Measurements from ENCODE around the gene BICD1.

Gene BICD1

DNA sequence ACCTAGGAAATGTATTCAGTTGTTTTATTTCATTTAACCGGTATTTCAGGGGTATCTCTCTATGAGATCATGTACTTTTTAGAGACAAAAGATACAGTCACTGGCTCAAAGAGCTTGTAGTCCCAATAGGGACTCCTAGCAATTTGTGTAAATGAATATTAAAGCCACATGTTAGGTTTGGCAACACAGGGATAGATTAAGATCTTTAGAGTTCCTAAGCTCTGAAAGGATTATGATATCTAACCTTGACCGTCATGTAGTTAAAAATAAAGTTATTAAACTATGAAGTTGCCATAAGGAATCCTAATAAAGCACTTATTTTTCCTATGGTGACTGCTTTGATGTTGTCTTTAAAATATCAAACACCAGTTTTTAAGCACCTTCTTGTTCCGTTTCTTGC, 192.3 kb downstream of the BICD1 start:
- Mint-ChIP-seq H3K27ac (no peak overlapping the region), H3K4me1 (ENCODE audit: low read depth) (no peaks in the 10 kb centered on the region), H3K9me3 (no peaks in the 10 kb centered on the region), H3K4me3 (no peak overlapping the region), H3K36me3 (ENCODE audit: low read depth) (no peaks in the 10 kb centered on the region), H3K27me3 (ENCODE audit: low read depth) (no peaks in the 10 kb centered on the region)

DNA sequence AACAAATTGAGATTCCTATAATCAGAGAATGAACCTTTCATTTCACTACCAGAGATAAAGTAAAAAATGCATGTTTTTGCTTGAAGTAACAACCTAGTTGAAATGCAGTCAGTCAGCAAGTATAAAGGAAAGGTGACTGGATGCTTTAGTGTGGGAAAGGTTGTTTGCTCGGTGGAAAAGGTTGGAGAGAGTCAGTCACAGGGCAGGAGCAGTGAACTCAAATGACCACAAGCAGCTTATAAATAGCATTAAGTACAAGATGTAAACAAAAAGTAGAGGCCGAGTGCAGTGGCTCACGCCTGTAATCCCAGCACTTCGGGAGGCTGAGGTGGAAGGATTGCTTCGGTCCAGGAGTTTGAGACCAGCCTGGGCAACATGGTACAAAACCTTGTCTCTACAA, 194.6 kb downstream of the BICD1 start:
- H3K27me3 Mint-ChIP-seq (ENCODE audit: low read depth): no peaks in the 10 kb centered on the region
- no peaks in the 10 kb centered on the region for H3K9me3 Mint-ChIP-seq
- no peak overlapping the region for H3K27ac Mint-ChIP-seq
- H3K4me1 Mint-ChIP-seq (ENCODE audit: low read depth): no peaks in the 10 kb centered on the region
- no peak overlapping the region for H3K4me3 Mint-ChIP-seq
- H3K36me3 Mint-ChIP-seq (ENCODE audit: low read depth): no peaks in the 10 kb centered on the region

DNA sequence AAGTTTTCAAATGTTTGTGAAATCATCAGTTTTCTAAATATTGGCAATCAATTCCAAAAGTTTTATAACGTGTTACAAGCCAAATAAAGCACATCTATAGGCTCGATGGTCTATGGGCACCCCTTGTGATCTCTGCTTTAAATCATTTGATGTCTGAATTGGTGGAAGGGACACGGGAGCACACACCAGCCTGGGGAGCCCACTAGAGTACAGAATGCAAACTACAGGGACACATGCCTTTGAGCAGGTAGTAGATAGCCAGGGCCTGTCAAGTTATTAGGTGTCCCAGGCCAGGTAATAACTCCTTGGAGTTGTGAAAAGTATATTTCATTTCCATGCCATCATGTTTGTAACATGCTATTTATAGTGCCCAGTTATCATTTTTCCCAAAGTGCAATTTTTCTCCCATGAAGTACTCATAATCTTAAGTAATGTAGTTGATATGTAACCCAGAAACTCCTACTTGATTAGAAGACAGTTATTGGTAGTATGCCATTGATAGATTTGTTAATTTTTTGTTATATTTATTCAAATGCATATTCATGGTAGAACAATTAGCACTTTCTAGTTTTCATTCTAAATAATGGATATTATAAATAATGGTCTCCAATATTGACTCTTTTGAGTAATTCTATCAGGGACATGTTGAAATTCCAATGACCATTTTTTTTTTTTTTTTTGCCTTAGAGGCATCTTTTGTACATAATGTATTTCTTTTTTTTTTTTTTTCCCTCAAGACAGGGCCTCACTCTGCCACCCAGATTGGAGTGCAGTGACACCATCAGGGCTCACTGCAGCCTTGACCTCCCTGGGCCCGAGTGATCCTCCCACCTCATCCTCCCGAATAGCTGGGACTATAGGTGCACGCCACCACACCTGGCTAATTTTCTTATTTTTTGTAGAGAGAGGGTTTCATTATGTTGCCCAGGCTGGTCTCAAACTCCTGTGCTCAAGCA, 195.8 kb downstream of the BICD1 start:
- no peaks in the 10 kb centered on the region for H3K4me1 Mint-ChIP-seq (ENCODE audit: low read depth)
- H3K27ac Mint-ChIP-seq: no peak overlapping the region
- H3K4me3 Mint-ChIP-seq: no peak overlapping the region
- no peaks in the 10 kb centered on the region for H3K9me3 Mint-ChIP-seq
- no peaks in the 10 kb centered on the region for H3K27me3 Mint-ChIP-seq (ENCODE audit: low read depth)
- H3K36me3 Mint-ChIP-seq (ENCODE audit: low read depth): no peaks in the 10 kb centered on the region

DNA sequence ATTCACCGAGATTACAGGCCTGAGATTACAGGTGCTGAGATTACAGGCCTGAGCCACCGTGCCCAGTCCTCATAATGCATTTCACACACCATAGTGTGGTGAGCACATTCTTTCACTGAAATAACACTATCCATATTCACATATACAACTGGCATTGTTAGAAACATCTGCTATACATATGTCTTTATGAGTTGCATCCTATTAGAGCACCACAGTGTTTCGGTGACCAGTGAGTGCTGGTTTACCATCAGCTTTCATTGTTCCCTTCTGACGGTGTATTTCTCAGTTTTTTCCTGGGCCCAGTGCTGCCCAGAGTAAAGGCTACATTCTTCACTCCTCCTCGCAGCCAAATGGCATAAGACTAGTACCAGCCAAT, 196.5 kb downstream of the BICD1 start:
- no peaks in the 10 kb centered on the region for H3K4me1 Mint-ChIP-seq (ENCODE audit: low read depth)
- H3K4me3 Mint-ChIP-seq: no peak overlapping the region
- no peak overlapping the region for H3K27ac Mint-ChIP-seq
- no peaks in the 10 kb centered on the region for H3K36me3 Mint-ChIP-seq (ENCODE audit: low read depth)
- no peaks in the 10 kb centered on the region for H3K9me3 Mint-ChIP-seq
- no peaks in the 10 kb centered on the region for H3K27me3 Mint-ChIP-seq (ENCODE audit: low read depth)

DNA sequence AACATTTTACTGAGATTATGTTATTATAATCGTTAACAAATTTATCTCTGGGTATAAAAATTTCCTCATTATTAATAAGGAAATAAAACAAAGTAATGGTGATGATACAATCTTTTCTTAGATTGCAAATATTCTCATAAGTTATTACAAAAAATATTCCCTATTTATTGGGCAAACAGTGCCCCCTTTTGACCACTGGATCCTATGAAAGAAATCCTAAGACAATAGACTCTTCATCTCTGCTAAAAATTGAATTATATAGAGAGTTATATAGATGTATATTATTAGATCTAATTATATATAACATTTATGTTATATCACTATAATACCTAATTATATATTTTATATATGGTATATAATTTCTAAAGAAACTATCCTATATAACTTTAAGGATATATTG, 198.5 kb downstream of the BICD1 start:
- H3K27ac Mint-ChIP-seq: no peak overlapping the region
- no peaks in the 10 kb centered on the region for H3K36me3 Mint-ChIP-seq (ENCODE audit: low read depth)
- no peak overlapping the region for H3K4me3 Mint-ChIP-seq
- H3K4me1 Mint-ChIP-seq (ENCODE audit: low read depth): no peaks in the 10 kb centered on the region
- H3K27me3 Mint-ChIP-seq (ENCODE audit: low read depth): no peaks in the 10 kb centered on the region
- H3K9me3 Mint-ChIP-seq: no peaks in the 10 kb centered on the region

DNA sequence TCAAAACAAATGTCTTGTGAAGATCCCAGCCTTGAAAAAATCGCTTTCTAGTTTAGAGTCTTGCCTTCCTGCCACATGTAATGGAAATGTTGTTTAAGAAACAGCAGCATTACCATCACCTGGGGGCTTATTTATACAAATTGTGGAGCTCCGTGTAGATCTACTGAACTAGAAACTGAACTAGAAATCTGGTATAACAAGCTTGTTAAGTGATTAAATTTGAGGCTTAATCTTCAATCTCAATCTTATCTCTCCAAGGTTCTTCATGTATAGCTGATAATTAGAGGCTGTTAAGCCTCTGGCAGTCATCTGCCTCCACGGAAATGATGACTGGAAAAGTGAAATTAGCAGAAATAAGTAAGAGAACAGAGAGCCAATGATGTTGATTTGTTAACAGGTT, 200.7 kb downstream of the BICD1 start:
- H3K4me3 Mint-ChIP-seq: no peak overlapping the region
- H3K27ac Mint-ChIP-seq: no peak overlapping the region
- H3K9me3 Mint-ChIP-seq: no peaks in the 10 kb centered on the region
- H3K4me1 Mint-ChIP-seq (ENCODE audit: low read depth): peaks cover 6% of the 10 kb centered on the region
- no peaks in the 10 kb centered on the region for H3K27me3 Mint-ChIP-seq (ENCODE audit: low read depth)
- no peaks in the 10 kb centered on the region for H3K36me3 Mint-ChIP-seq (ENCODE audit: low read depth)

DNA sequence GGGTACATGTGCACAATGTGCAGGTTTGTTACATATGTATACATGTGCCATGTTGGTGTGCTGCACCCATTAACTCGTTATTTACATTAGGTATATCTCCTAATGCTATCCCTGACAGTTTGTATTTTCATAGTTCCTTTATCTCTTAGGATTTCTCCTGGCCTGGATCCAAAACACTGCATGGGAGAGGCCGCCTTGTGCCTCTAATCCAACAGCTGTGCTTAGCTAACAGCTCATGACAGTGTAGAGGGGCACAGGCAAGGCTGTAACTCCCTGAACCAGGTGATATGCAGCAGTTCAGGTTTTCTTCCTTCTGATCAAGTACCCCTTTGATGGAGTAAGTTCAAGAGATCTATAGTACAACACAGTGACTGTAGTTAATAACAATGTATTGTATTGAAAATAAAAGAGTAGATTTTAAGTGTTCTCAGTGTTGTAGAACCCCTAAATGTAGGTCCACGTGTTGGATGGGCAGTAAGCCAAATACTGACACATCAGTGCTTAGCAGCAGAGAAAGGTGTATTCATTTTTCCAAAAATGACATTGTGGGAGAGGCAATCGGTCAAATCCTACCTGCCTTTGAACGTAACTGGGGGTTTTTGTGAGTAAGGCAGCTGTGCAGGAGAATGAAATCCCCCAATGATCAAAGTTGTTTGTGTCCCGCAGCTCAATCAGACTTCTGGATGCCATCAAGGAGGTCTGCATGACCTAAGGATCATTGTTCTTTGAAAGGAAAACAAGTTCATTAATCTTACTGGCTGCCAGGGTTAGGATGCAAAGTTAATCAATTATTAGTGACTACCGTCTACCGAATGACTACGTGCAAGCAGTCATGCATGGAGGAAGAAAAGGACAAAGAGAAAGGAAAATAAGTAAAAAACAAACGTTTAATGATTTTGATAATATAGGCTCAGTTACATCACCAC, 203.4 kb downstream of the BICD1 start:
- H3K9me3 Mint-ChIP-seq: no peaks in the 10 kb centered on the region
- H3K36me3 Mint-ChIP-seq (ENCODE audit: low read depth): no peaks in the 10 kb centered on the region
- H3K27ac Mint-ChIP-seq: no peak overlapping the region
- H3K4me1 Mint-ChIP-seq (ENCODE audit: low read depth): peaks cover 6% of the 10 kb centered on the region
- no peaks in the 10 kb centered on the region for H3K27me3 Mint-ChIP-seq (ENCODE audit: low read depth)
- H3K4me3 Mint-ChIP-seq: no peak overlapping the region

DNA sequence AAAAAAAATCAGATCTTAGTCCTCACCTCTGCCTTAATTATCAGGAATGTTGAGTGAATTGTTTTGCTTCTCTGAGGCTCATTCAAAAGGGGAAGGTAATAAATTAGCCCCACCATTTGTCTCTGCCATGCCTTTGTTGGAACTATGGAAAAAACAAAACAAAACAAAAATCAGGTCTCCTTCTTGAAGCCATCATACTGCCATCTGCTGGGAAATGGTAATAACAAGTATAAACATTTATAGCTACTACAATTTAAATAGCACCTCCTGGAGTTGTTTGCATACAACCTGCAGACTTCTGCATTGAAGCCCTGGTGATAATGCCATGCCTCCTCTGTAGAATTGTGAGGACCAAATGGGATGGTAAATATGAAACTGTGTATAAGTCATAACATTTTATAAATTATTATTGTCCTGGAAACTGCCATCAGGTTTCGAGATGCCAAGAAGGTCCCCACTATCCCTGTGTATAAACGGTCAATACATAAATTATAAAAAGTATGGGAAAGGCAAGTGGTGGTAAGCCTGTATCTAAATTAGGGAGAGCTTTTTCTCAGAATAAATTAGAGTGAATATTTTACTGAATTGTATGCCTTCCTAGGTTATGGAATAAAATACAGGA, 205.5 kb downstream of the BICD1 start:
- Mint-ChIP-seq H3K27me3 (ENCODE audit: low read depth) (no peaks in the 10 kb centered on the region), H3K36me3 (ENCODE audit: low read depth) (no peaks in the 10 kb centered on the region), H3K27ac (no peak overlapping the region), H3K4me3 (no peak overlapping the region), H3K4me1 (ENCODE audit: low read depth) (peaks cover 6% of the 10 kb centered on the region), H3K9me3 (no peaks in the 10 kb centered on the region)

DNA sequence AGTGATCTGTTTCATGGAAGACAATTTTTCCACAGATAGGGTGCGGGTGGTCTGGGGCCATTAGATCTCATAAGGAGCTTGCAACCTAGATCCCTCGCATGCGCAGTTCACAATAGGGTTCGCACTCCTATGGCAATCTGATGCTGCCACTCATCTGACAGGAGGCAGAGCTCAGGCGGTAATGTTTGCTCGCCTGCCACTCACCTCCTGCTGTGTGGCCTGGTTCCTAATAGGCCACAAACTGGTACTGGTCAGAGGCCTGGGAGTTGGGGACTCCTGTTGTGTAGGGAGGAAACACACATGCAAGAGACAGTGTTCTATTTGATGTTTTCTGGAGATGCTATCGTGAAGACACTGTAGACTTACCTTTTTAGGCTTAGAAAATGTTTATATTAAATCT, 215.7 kb downstream of the BICD1 start:
- Mint-ChIP-seq H3K27ac (no peak overlapping the region), H3K4me1 (ENCODE audit: low read depth) (peaks cover 3% of the 10 kb centered on the region), H3K36me3 (ENCODE audit: low read depth) (no peaks in the 10 kb centered on the region), H3K27me3 (ENCODE audit: low read depth) (no peaks in the 10 kb centered on the region), H3K4me3 (no peak overlapping the region), H3K9me3 (no peaks in the 10 kb centered on the region)

DNA sequence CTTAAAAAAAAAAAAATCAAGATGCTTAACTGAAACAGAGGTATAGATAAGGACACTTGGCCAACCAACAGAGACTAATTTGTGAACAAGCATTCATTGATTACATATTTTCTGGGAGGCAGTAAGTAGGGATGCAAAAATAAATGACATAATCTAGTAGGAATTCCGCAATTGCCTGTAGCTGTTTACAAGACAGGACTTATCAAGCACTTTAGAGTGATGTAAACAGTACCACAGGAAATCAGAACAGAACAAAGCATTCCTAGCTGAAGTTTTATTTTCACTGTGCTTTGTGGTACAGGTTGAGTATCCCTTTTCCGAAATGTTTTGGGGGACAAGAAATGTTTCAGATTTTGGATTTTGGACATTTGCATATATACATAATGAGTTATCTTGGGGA, 224.5 kb downstream of the BICD1 start:
- no peaks in the 10 kb centered on the region for H3K27me3 Mint-ChIP-seq (ENCODE audit: low read depth)
- peaks cover 6% of the 10 kb centered on the region for H3K4me1 Mint-ChIP-seq (ENCODE audit: low read depth)
- no peak overlapping the region for H3K27ac Mint-ChIP-seq
- H3K4me3 Mint-ChIP-seq: no peak overlapping the region
- H3K9me3 Mint-ChIP-seq: no peaks in the 10 kb centered on the region
- H3K36me3 Mint-ChIP-seq (ENCODE audit: low read depth): no peaks in the 10 kb centered on the region

DNA sequence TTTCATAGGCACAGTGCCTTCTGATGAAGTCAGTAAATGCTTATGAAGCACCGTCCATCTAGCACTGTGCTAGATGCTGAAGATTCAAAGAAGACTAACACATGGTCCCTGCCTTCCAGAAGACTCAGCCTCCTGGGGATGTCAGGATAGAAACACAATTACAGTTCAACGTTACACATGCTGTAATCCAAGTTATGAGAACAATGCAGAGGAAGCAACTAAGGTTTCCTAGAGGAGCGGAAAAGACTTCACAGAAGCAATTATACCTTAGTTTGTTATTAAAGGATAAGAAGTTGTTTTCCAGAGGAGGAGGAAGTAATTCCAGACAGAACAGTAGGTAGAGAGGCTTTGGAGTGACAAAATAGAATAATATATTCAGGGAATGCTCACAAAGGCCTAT, 225.8 kb downstream of the BICD1 start:
- Mint-ChIP-seq H3K36me3 (ENCODE audit: low read depth) (no peaks in the 10 kb centered on the region), H3K9me3 (no peaks in the 10 kb centered on the region), H3K4me1 (ENCODE audit: low read depth) (peaks cover 6% of the 10 kb centered on the region), H3K27me3 (ENCODE audit: low read depth) (no peaks in the 10 kb centered on the region), H3K4me3 (no peak overlapping the region), H3K27ac (no peak overlapping the region)

DNA sequence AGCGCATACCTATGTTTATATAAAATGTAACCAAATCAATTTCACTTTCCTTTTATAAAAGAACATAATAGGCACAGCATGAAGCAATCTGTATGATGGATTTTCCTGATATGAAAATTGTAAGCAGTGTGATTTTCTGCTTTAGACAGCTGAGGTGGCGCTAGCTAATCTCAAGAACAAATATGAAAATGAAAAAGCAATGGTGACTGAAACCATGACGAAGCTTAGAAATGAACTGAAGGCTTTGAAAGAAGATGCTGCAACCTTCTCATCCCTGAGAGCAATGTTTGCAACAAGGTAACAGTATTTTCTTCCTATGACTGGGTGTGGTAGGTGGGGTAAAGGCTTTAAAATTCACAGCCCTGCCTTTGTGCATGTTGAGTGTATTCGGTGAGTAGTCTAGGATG, 227.7 kb downstream of the BICD1 start:
- Mint-ChIP-seq H3K4me1 (ENCODE audit: low read depth) (peaks cover 6% of the 10 kb centered on the region), H3K9me3 (no peaks in the 10 kb centered on the region), H3K27ac (no peak overlapping the region), H3K36me3 (ENCODE audit: low read depth) (no peaks in the 10 kb centered on the region), H3K27me3 (ENCODE audit: low read depth) (no peaks in the 10 kb centered on the region), H3K4me3 (no peak overlapping the region)

DNA sequence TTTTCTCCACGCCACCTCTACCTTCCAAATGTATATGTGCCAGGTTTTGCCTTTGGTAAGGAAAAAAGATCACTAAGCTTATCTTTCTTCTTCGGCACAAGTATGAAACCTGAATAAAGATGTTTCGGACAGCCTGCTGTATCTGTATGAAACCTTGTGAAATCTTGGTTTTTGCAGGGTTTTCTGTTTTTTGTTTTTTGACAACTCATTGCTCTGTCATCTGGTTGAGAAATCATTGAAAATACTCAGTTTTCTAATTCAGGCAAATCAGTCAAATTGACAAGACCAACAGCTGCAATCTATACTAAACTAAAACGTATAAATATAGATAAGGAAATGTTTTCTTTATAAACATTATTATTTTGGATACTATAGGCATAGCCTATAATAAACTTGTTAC, 229.6 kb downstream of the BICD1 start:
- Mint-ChIP-seq H3K36me3 (ENCODE audit: low read depth) (no peaks in the 10 kb centered on the region), H3K4me1 (ENCODE audit: low read depth) (peaks cover 6% of the 10 kb centered on the region), H3K9me3 (no peaks in the 10 kb centered on the region), H3K27me3 (ENCODE audit: low read depth) (no peaks in the 10 kb centered on the region), H3K4me3 (no peak overlapping the region), H3K27ac (no peak overlapping the region)

DNA sequence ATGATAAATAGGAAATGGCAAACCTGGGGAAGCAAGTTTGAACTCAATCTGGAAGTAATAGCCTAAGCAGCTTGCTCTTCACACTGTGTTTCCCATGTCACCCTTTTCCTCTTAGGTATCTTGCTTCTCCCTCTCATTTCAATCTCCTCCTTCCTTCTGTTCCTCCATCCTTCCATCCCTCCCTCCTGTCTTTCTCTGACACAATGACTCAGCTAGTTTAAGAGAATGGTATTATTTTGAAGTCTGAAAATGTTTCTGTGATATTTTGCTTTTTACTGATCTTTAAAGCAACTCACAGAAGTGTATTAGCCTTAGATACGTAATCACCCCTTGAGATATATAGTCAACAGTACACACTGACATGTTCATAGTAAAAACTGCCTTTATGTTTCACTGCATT, 236.8 kb downstream of the BICD1 start:
- H3K27ac Mint-ChIP-seq: no peak overlapping the region
- no peak overlapping the region for H3K4me3 Mint-ChIP-seq
- H3K36me3 Mint-ChIP-seq (ENCODE audit: low read depth): no peaks in the 10 kb centered on the region
- no peaks in the 10 kb centered on the region for H3K9me3 Mint-ChIP-seq
- no peaks in the 10 kb centered on the region for H3K27me3 Mint-ChIP-seq (ENCODE audit: low read depth)
- H3K4me1 Mint-ChIP-seq (ENCODE audit: low read depth): no peaks in the 10 kb centered on the region
